Ovary (tissue), 3 donors: ENCODE data around the gene LRCH3.

Experiments used
- POLR2A ChIP-seq: fragments of 450-650 bp; IDR thresholded peaks from one replicate; pipeline ENCODE4 v1.6.1; 2017; ENCODE audit warnings: antibody characterized with exemption, mild to moderate bottlenecking, moderate library complexity
- TF ChIP-seq, protein P1 (sequence below), 3 donors: fragments of 450-650 bp in 2 of 3; fragments of 200-600 bp in 1 of 3; IDR thresholded peaks; one replicate each; pipeline versions ENCODE4 v1.5.1 to v1.8.0; 2016 to 2022; ENCODE audit warnings: antibody characterized with exemption in 3 of 3, mild to moderate bottlenecking in 1 of 3
- donor health status: DM: no; HTN: no; CAD: no.

DNA sequence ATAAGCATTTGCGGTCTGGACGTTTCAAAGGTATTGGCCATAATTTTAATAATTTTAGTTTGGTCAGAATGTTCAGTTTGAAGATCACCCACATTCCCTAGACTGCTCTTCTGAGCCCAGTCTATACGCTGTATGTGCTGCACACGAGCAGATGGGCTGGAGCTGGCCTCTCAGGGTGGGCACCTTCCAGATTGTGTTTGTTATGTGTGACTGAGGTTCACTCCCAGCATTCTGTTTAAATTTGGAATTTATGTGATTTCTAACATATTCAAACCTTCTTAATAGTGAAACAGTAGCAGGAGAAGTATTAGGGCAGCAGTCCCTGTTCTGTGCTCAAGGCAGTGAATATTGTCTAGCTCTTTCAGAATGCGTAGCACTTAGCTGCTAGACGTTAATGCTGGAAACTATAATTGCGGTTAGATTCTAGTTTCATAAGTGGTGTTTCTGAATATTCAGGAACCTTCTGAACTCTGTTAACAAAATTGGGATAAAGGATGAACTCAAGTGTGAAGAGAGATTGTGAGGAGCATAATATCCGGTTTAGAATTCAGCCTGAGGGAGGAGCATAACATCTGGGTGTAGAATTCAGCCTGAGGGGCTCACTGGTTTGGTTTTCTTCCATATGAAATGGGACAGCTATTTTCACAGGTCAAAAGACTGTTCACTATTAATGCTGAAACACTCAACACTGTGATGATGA lies 90.4 kb downstream of the LRCH3 start:
- TF ChIP-seq, protein P1, sequence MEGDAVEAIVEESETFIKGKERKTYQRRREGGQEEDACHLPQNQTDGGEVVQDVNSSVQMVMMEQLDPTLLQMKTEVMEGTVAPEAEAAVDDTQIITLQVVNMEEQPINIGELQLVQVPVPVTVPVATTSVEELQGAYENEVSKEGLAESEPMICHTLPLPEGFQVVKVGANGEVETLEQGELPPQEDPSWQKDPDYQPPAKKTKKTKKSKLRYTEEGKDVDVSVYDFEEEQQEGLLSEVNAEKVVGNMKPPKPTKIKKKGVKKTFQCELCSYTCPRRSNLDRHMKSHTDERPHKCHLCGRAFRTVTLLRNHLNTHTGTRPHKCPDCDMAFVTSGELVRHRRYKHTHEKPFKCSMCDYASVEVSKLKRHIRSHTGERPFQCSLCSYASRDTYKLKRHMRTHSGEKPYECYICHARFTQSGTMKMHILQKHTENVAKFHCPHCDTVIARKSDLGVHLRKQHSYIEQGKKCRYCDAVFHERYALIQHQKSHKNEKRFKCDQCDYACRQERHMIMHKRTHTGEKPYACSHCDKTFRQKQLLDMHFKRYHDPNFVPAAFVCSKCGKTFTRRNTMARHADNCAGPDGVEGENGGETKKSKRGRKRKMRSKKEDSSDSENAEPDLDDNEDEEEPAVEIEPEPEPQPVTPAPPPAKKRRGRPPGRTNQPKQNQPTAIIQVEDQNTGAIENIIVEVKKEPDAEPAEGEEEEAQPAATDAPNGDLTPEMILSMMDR (IDR thresholded peaks at IDR 0.05) = no peak
- TF ChIP-seq POLR2A = no peak
